Measurements from ENCODE around the gene L1CAM.

Gene L1CAM

DNA sequence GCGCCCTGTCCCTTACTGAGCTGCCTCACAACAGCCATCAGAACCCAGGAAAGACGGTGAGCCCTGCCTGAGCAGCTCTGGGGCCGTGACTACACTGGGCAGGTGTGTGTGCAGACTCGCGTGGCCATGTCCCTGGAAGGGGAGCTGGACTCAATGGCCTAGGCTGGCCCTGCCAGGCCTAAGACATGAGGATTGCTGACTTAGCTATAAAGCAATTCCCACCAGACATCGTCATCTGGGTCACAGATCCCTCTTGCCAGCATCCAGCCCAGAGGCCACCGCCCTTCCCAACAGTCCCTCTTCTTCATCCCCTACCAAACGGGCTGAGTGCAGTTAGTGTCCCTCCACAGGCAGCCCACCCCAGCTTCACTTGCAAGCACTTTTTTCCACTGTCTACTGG lies 45.2 kb upstream of the L1CAM start:
- H3K4me3 ChIP-seq = no peak overlapping the region
- H3K36me3 ChIP-seq = peaks cover 41% of the 10 kb centered on the region
- no peak for TF ChIP-seq Cebpa-rat (IDR thresholded peaks at IDR 0.05)
- peaks cover 68% of the 10 kb centered on the region for H3K4me1 ChIP-seq
- H3K9me3 ChIP-seq = no peaks in the 10 kb centered on the region
- H3K4me2 ChIP-seq = no peak overlapping the region
- H3K27ac ChIP-seq = peak overlapping the region; percentile 72; the same call in 1 of the 2 replicates
- no peak overlapping the region for H3K9ac ChIP-seq
- H4K20me1 ChIP-seq = peaks cover 91% of the 10 kb centered on the region
- H3K27me3 ChIP-seq = peaks cover 55% of the 10 kb centered on the region

DNA sequence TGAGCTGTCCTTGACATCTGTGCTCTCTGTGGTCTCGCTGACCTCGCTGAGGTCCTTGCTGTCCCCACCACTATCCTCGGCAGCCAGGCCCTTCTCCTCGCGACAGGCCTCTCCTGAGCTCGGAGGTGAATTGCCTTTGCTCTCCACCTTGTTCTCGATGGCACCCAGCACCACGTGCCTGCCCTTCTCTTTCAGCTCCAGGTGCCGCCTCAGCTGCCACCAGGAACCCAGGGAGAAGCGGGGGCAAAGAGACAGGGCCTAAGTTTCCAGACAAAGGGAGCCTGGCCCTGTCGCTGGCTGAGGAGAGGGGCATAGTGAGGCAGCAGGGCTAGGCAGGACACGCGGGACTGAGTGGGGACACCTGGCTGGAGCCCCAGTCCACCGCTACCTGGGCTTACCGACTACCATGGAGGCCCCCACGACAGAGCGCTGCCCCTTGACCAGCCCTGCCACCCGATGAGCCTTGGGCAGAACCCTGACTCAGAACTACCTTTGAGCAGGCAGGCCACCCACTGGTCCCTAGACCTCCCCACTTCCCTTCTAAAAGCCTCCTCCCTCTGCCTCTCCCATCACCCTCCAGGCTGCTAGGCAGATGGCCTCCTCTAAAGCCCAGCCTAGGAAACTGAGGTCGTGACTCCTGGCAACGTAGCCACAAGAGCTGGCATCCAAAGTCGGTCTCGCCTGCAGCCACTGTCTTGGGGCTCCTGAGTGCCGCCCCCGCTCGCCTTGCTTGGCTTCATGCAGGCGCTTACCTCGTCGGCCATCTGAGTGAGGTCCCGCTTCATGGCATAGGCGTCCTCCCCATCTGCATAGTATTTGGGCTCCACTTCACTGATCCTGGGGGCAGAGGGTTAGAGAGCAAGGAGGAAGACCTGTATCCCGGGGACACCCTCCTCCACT lies 44.3 kb upstream of the L1CAM start:
- H3K27ac ChIP-seq = peak overlapping the region; percentile 72
- peak overlapping the region; percentile 65; the same call in 1 of the 2 replicates for H3K9ac ChIP-seq

DNA sequence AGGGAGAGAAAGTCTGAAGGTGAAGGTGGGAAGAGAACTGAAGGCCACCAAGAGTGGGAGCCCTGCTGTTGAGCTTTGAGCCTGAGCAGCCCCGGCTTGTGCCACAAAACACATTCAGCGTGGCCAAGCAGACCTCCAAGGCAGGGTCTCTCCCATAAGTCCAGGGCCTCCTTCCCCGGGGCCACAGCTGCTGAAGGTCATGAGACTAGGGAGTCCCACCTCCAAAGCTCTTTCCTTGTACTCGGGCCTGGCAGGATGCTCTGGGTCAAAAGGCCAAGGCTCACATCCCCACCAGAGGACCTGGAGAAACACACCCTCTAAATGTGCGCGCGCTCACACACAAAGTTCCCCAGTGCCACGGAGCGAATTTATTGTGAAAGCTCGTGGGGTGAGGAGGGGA lies 43.6 kb upstream of the L1CAM start:
- H3K9me3 ChIP-seq = no peaks in the 10 kb centered on the region
- peaks cover 98% of the 10 kb centered on the region for H4K20me1 ChIP-seq
- H3K27ac ChIP-seq = peak overlapping the region; percentile 72
- peaks cover 41% of the 10 kb centered on the region for H3K36me3 ChIP-seq
- H3K9ac ChIP-seq = peak overlapping the region; percentile 65; the same call in 1 of the 2 replicates
- peak overlapping the region; percentile 70; the same call in 1 of the 2 replicates for H3K4me3 ChIP-seq
- H3K4me2 ChIP-seq = peak overlapping the region; percentile 99
- H3K27me3 ChIP-seq = peaks cover 61% of the 10 kb centered on the region
- H3K4me1 ChIP-seq = peaks cover 75% of the 10 kb centered on the region
- no peak for TF ChIP-seq Cebpa-rat (IDR thresholded peaks at IDR 0.05)

More for the DNA sequence above, 44.3 kb upstream of the L1CAM start:
- no peak for TF ChIP-seq Cebpa-rat (IDR thresholded peaks at IDR 0.05)
- Histone ChIP-seq H3K27me3 (peaks cover 54% of the 10 kb centered on the region), H3K36me3 (peaks cover 41% of the 10 kb centered on the region), H4K20me1 (peaks cover 93% of the 10 kb centered on the region), H3K9me3 (no peaks in the 10 kb centered on the region), H3K4me2 (peak overlapping the region; percentile 99), H3K4me3 (no peak overlapping the region), H3K4me1 (peaks cover 68% of the 10 kb centered on the region)

DNA sequence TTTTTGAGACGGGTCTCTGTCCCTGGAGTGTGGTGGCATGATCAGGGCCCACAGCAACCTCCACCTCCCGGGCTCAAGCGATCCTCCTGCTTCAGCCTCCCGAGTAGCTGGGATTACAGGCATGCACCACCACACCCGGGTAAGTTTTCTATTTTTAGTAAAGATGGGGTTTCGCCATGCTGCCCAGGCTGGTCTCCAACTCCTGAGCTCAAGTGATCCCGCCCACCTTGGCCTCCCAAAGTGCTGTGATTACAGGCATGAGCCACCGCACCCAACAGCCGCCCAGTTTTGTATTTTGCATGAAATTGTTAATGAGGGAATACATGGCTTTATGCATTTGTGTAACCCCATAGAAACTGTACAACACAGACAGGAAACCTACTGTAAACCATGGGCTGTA lies 42.9 kb upstream of the L1CAM start:
- TF ChIP-seq Cebpa-rat (IDR thresholded peaks at IDR 0.05) = no peak
- peaks cover 41% of the 10 kb centered on the region for H3K36me3 ChIP-seq
- peaks cover 61% of the 10 kb centered on the region for H3K27me3 ChIP-seq
- peaks cover 79% of the 10 kb centered on the region for H3K4me1 ChIP-seq
- no peaks in the 10 kb centered on the region for H3K9me3 ChIP-seq
- peak overlapping the region; percentile 99 for H3K4me2 ChIP-seq
- peak overlapping the region; percentile 70 for H3K4me3 ChIP-seq
- peak overlapping the region; percentile 65 for H3K9ac ChIP-seq
- peaks cover 98% of the 10 kb centered on the region for H4K20me1 ChIP-seq
- H3K27ac ChIP-seq = peak overlapping the region; percentile 72

DNA sequence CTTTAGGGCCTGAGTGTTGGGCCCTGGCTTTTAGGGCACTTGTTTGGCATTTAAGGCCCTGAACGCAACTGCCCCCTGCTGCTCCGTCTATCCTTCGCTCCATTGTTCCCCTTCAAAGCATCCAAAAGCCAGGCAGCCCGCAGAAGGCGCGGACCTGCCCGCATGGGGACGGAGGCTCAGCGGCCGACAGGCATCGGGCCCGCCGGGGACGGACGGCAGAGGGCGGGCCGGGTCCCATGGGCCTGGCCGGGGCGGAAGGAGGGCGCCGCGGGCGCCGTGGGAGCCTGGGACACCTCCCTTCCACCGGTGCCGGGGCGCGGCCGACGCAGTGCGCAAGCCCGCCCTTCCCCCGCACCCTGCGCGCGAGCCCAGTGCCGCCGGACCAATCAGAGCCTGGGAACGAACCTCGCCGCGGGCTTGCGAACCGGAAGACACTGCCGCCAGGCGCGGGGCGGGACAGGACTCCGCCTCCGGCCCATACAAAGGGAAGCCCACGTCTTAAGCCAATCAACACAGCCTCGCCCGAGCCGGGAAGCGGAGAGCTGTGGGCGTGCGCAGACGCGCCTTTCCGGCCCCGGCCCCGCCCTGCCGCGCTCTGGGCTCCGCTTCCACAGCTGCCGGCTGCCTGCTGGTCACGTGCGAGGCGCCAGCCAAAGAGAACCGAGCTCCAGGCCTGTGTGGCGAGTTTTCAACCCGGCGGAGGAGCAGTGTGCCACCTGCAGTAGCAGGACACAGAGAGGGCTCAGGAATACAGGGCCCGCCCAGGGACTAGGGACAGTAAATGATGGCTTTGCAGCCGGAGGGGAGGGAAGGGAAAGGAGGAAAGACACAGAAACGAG lies 42.2 kb upstream of the L1CAM start:
- Histone ChIP-seq H3K4me2 (peak overlapping the region; percentile 99), H3K36me3 (peaks cover 39% of the 10 kb centered on the region), H3K4me1 (peaks cover 79% of the 10 kb centered on the region), H3K27me3 (peaks cover 61% of the 10 kb centered on the region), H4K20me1 (peaks cover 98% of the 10 kb centered on the region), H3K27ac (peak overlapping the region; percentile 99), H3K9ac (peak overlapping the region; percentile 97), H3K4me3 (peak overlapping the region; percentile 70), H3K9me3 (no peaks in the 10 kb centered on the region)
- TF ChIP-seq Cebpa-rat (IDR thresholded peaks at IDR 0.05) = no peak

DNA sequence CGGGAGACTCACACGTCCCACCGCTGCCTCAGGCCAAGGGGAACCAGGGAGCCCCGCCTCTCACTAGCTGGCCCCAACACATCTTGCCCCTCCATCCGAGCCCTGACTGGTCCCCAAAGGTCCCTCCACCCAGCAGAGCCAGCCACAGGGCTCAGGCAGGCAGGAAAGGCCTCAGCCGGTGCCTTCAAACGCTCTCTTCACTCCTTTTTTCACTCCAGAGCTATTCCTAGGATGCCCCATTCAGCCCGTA lies 41.6 kb upstream of the L1CAM start:
- Histone ChIP-seq H3K27ac (peak overlapping the region; percentile 99), H3K4me1 (peaks cover 84% of the 10 kb centered on the region), H3K4me2 (peak overlapping the region; percentile 99), H3K36me3 (peaks cover 34% of the 10 kb centered on the region), H4K20me1 (peaks cover 98% of the 10 kb centered on the region), H3K9ac (peak overlapping the region; percentile 97), H3K9me3 (no peaks in the 10 kb centered on the region), H3K27me3 (peaks cover 61% of the 10 kb centered on the region), H3K4me3 (peak overlapping the region; percentile 70)
- no peak for TF ChIP-seq Cebpa-rat (IDR thresholded peaks at IDR 0.05)

DNA sequence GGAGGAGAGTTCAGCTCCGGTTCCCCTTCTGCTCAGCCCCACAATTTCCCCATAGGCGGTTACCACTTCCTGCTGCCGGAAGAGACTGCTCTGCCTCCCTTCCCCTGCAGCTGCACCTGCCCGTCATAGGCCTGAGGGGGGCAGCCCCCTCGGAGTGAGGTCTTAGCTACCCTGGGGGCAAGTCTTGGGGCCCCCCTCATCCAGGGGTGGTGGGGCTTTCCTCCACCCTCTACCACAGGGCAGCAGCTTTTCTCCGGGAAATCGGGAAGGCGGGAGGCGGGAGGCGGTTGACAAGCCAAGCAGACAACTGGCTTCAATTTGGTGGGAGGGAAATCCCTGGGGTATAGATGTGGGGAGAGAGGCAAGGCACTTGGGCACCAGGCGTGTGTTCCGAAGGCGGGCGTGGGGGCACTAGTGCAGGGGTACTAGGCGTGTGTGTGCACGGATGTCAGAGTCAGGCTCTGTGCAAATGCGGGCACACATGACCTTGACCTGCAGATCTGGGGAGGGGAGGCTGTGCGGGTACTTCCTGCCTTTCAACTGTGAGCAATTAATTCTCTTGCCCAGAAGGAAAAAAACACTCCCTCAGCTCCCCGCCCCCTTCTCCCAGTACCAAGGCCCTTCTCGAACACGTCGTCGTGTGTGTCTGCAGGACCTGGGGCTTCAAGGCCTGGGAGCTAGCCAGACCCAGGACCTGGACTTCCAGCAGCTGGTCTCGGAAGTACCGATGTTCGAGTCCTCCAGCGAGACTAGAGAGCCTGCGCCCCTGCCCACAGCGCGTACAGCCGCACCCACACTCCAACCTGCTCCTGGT lies 41.1 kb upstream of the L1CAM start:
- Histone ChIP-seq H3K4me2 (peak overlapping the region; percentile 99), H3K27me3 (peaks cover 61% of the 10 kb centered on the region), H3K4me1 (peaks cover 89% of the 10 kb centered on the region), H3K27ac (peak overlapping the region; percentile 99), H3K9ac (peak overlapping the region; percentile 97), H4K20me1 (peaks cover 98% of the 10 kb centered on the region), H3K4me3 (peak overlapping the region; percentile 70), H3K36me3 (peaks cover 29% of the 10 kb centered on the region), H3K9me3 (no peaks in the 10 kb centered on the region)
- TF ChIP-seq Cebpa-rat (IDR thresholded peaks at IDR 0.05) = no peak

DNA sequence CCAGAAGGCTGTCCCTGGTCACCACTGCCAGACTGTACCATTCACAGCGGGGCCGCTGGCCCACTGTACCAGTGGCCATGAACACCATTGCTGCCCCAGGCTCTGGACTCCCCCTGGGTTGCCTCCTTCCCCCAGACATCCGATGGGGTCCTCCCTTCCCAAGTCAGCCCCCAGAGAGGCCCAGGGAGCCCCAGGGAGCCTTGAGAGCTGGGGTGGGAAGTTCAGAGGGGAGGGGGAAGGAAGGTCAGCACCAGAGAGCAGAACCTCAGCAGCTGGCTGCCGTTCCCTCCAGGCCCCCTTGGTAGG lies 40.5 kb upstream of the L1CAM start:
- Histone ChIP-seq H3K4me3 (peak overlapping the region; percentile 70), H3K27me3 (peaks cover 61% of the 10 kb centered on the region), H3K4me2 (peak overlapping the region; percentile 99), H3K36me3 (peaks cover 26% of the 10 kb centered on the region), H4K20me1 (peaks cover 98% of the 10 kb centered on the region), H3K4me1 (peaks cover 93% of the 10 kb centered on the region), H3K9ac (peak overlapping the region; percentile 97), H3K9me3 (no peaks in the 10 kb centered on the region), H3K27ac (peak overlapping the region; percentile 99)
- TF ChIP-seq Cebpa-rat (IDR thresholded peaks at IDR 0.05) = no peak

DNA sequence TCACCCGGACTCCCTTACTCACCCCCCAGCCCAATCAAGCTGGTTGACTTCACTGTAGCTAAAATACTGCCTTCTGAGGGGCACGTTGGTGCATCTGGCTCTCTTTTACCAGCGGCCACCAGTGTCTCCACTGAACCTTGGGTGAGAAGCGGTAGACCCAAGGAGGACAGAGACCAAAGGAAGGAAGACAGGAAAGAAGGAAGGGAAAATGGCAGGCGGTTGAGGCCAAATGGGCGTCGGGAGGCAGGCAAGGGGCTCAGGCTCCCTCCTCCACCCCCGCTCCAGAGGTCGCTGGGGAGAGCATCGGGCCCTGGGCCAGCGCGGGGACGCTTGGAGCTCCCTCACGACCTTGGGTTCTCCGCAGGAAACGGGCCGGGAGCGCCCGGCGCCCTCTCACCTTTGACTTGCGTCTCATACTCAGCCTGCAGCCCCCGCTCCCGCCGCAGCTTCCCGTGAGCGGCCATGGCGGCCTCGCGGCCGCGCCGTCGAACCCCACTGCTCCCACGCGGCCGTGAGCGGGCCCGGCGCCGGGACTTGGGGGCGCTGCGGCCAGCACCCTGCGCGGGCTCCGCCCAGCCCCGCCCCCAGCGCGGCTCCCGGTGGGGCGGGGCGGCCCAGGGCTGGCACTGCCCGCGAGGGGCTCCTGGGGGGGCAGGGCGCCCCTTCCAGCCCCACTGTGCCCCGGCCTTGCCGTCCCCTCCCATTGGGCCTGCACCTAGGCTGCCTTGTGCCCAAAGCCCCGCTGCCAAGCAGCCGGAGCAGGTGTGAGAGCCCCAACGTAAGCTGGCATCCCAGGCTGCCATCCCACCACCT lies 40.0 kb upstream of the L1CAM start, which contains the start of gene ARHGAP4:
TSS of gene ARHGAP4 (minus strand) at position 526 of the 813 bp plus-strand sequence. CDS start at position 464, 62 bp downstream.
- H4K20me1 ChIP-seq = peaks cover 98% of the 10 kb centered on the region
- H3K36me3 ChIP-seq = peaks cover 26% of the 10 kb centered on the region
- peak within 1 kb of the TSS; percentile 97 for H3K9ac ChIP-seq
- no peaks in the 10 kb centered on the region for H3K9me3 ChIP-seq
- peak within 1 kb of the TSS; percentile 99 for H3K4me2 ChIP-seq
- H3K4me3 ChIP-seq = peak within 1 kb of the TSS; percentile 70
- TF ChIP-seq Cebpa-rat (IDR thresholded peaks at IDR 0.05) = no peak
- peaks cover 61% of the 10 kb centered on the region for H3K27me3 ChIP-seq
- H3K4me1 ChIP-seq = peaks cover 95% of the 10 kb centered on the region
- peak within 1 kb of the TSS; percentile 99 for H3K27ac ChIP-seq

Measured in BLaER1 (cell line).